Measurements from ENCODE around the gene ASRGL1. TPM values are rescaled to one million over a fixed set of nuclear protein-coding genes. Genes with fewer than 3 reads are reported as not detected.

Gene ASRGL1
- total RNA-seq, 4 donors from 2014 or later: 0.38 to 12.6 (median 2.8) TPM

DNA sequence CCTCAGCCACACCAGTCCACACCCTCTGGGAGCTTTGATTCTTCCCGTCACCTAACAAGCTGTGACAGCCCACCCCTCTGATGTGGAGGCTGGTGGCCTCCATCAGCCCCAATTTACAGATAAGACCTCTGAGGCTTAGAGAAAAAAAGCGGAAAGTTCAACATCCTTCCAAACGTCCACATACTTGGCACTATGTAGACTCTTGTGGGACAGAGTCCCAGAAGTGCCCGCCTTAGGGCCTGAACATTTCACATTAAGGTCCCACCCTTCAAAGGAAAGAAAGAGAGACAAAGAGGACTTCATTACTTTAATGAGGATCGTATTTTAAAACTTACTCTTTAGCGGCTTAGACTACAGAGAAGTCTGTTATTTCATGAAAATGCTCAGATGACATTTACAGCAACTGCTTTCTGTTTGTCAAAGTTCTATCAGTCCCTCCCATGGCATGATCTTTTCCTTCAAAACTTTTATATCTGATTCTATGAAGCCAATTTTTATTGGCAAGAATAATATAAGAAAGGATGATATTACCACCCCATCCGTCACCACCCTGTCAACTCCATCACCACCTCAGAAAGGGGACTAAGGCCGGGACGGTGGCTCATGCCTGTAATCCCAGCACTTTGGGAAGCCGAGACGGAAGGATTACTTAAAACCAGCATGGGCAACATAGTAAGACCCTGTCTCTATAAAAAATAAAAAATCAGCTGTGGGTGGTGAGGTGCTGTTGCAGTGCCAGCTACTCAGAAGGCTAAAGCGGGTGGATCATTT lies 65.9 kb downstream of the ASRGL1 start:
- intact Hi-C loops (cut with DNase I; ENCODE audit: low total_unique reads): no loop called here
- DNase-seq (ENCODE audit: low spot score in 2 of 2): no peak
- no peak overlapping the region for H3K4me3 ChIP-seq (ENCODE audit: low read depth, poor library complexity, severe bottlenecking)
- 22 to 33% methylated on average over 12 of the region's 12 CpGs for WGBS, 2 donors
- TF ChIP-seq, protein P1, sequence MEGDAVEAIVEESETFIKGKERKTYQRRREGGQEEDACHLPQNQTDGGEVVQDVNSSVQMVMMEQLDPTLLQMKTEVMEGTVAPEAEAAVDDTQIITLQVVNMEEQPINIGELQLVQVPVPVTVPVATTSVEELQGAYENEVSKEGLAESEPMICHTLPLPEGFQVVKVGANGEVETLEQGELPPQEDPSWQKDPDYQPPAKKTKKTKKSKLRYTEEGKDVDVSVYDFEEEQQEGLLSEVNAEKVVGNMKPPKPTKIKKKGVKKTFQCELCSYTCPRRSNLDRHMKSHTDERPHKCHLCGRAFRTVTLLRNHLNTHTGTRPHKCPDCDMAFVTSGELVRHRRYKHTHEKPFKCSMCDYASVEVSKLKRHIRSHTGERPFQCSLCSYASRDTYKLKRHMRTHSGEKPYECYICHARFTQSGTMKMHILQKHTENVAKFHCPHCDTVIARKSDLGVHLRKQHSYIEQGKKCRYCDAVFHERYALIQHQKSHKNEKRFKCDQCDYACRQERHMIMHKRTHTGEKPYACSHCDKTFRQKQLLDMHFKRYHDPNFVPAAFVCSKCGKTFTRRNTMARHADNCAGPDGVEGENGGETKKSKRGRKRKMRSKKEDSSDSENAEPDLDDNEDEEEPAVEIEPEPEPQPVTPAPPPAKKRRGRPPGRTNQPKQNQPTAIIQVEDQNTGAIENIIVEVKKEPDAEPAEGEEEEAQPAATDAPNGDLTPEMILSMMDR (IDR thresholded peaks at IDR 0.05): no peak
- TF ChIP-seq POLR2A (IDR thresholded peaks at IDR 0.05): no peak

DNA sequence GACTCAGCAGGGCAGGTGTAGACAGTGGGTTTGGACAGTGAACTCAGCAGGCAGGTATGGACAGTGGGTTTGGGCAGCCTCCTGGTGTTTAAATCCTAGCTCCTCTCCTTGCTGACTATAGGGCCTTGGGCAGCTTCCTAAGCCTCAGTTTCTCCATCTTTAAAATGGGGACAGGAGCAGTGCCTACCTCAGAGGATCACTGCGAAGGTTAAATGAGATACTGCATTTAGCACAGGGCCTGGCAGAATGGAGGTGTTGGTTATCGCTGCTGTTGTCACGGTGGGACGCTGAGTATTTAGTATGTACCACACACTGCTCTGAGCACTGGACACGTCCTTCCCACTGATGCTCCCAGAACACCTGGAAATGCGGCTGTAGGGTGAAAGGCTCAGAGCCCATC lies 67.2 kb downstream of the ASRGL1 start:
- no peak overlapping the region for H3K4me3 ChIP-seq (ENCODE audit: low read depth, poor library complexity, severe bottlenecking)
- TF ChIP-seq, protein P1 (IDR thresholded peaks at IDR 0.05): no peak
- TF ChIP-seq POLR2A (IDR thresholded peaks at IDR 0.05): no peak
- no peak for DNase-seq (ENCODE audit: low spot score in 2 of 2)
- 92 to 97% methylated on average over 6 of the region's 6 CpGs for WGBS, 2 donors
- intact Hi-C loops (cut with DNase I; ENCODE audit: low total_unique reads): no loop called here

DNA sequence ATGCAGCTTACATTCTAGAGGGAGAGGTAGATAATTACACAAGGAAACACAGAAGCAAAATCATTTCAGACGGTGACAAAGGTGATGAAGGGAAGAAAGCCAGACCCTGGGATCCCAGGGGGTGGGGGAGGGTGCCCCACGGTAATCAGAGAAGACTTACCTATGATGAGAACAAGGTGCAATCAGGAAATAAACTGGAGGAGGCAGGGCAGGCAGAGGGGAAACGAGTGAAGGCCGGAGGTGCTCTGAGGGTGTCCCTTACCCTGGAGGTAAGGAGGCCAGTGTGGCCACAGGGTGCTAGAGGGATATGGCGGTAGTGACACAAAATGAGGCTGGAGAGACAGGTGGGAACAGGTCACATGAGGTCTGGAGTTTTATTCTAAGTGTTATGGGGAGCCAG lies 67.7 kb downstream of the ASRGL1 start:
- DNase-seq (ENCODE audit: low spot score in 2 of 2): no peak
- H3K4me3 ChIP-seq (ENCODE audit: low read depth, poor library complexity, severe bottlenecking): no peak overlapping the region
- TF ChIP-seq, protein P1 (IDR thresholded peaks at IDR 0.05): no peak
- TF ChIP-seq POLR2A (IDR thresholded peaks at IDR 0.05): no peak
- intact Hi-C loops (cut with DNase I; ENCODE audit: low total_unique reads): no loop called here
- WGBS, 2 donors: 88 to 90% methylated on average over 5 of the region's 5 CpGs

DNA sequence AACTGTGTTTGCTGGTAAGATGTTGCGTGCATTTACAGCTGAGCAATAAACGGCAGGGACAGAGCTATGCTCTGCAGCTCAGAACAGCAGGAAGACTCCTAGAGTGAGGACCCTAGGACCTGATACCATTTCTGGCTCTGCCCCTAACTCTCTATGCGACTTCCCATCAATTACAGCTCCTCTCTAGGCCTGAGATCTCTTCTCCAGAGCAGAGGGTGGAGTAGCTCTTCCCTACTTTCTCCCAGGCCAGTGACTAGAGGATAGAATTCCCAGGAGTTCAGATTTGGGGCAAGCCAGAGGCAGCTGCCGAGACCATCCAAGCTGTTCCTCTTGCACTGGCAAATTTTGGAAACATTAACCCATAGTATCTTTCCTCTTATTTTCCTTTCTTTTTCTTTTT lies 68.8 kb downstream of the ASRGL1 start:
- DNase-seq (ENCODE audit: low spot score in 2 of 2): no peak
- intact Hi-C loops (cut with DNase I; ENCODE audit: low total_unique reads): no loop called here
- no peak overlapping the region for H3K4me3 ChIP-seq (ENCODE audit: low read depth, poor library complexity, severe bottlenecking)
- 63 to 70% methylated on average over 4 of the region's 4 CpGs for WGBS, 2 donors
- TF ChIP-seq POLR2A (IDR thresholded peaks at IDR 0.05): no peak
- TF ChIP-seq, protein P1 (IDR thresholded peaks at IDR 0.05): no peak

DNA sequence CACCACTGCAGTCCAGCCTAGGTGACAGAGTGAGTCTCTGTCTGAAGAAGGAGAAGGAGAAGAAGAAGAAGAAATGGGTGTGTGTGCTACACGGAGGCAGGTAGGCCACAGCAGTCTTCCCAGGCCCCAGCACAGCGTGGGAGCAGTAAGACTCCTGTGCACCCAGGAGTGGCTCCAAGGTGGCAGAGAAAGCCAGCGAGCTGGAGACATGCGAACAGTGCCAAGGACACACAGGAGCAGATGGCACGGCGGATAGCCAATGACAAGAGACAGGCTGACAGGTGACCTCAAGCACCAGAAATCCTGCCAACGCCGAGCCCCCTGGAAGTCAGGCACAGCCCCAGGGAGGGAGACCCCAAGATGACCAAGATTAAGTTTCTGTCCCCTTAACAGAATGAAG lies 72.6 kb downstream of the ASRGL1 start:
- TF ChIP-seq, protein P1 (IDR thresholded peaks at IDR 0.05): no peak
- no peak for TF ChIP-seq POLR2A (IDR thresholded peaks at IDR 0.05)
- no peak overlapping the region for H3K4me3 ChIP-seq (ENCODE audit: low read depth, poor library complexity, severe bottlenecking)
- 71 to 81% methylated on average over 8 of the region's 8 CpGs for WGBS, 2 donors
- no peak for DNase-seq (ENCODE audit: low spot score in 2 of 2)
- intact Hi-C loops (cut with DNase I; ENCODE audit: low total_unique reads): no loop called here

DNA sequence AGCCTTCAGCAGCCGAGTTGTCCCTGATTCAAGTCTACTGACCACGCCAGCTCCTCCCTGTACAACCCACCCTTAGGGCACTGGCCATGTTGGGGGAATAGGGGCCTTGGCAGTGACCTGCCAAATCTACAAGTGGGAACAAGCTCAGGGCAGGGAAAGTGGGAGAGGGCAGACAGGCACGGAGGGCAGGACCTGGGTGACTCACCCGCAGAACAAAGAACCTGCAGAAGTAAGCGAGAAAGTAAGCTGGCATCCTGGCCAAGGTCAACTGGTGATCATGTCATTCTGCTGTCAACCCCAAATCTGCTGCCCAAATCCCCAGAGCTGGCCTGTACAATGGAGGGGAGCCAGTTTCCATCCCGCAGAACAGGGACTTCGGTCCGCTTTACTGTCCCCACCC lies 73.7 kb downstream of the ASRGL1 start:
- no peak for TF ChIP-seq POLR2A (IDR thresholded peaks at IDR 0.05)
- TF ChIP-seq, protein P1 (IDR thresholded peaks at IDR 0.05): no peak
- H3K4me3 ChIP-seq (ENCODE audit: low read depth, poor library complexity, severe bottlenecking): no peak overlapping the region
- intact Hi-C loops (cut with DNase I; ENCODE audit: low total_unique reads): no loop called here
- no peak for DNase-seq (ENCODE audit: low spot score in 2 of 2)
- 45 to 69% methylated on average over 8 of the region's 8 CpGs for WGBS, 2 donors
